ENCODE measurements around the gene MFGE8.

DNA sequence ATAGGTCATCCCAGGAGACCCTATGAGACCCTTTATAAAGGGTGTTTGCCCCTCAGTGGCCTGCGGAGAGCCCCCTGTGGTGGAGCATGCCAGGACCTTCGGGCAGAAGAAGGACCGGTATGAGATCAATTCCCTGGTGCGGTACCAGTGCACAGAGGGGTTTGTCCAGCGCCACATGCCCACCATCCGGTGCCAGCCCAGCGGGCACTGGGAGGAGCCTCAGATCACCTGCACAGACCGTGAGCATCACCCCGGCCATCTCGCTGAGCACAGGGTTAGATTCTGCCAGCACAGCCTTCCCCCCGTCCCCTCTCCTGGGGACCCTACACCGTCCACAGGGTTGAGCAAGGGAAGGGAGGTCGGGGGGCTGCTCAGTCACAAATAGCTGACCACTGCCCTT lies 39.4 kb downstream of the MFGE8 start:
- TF ChIP-seq POLR2A (IDR thresholded peaks at IDR 0.05), result no peak
- TF ChIP-seq CTCF (IDR thresholded peaks at IDR 0.05), result no peak

Measured in right lobe of liver (tissue), 4 donors.